ENCODE measurements around the gene RTP2.
A peak's percentile ranks its signal among the peaks of the same experiment; 100 is the strongest.

DNA sequence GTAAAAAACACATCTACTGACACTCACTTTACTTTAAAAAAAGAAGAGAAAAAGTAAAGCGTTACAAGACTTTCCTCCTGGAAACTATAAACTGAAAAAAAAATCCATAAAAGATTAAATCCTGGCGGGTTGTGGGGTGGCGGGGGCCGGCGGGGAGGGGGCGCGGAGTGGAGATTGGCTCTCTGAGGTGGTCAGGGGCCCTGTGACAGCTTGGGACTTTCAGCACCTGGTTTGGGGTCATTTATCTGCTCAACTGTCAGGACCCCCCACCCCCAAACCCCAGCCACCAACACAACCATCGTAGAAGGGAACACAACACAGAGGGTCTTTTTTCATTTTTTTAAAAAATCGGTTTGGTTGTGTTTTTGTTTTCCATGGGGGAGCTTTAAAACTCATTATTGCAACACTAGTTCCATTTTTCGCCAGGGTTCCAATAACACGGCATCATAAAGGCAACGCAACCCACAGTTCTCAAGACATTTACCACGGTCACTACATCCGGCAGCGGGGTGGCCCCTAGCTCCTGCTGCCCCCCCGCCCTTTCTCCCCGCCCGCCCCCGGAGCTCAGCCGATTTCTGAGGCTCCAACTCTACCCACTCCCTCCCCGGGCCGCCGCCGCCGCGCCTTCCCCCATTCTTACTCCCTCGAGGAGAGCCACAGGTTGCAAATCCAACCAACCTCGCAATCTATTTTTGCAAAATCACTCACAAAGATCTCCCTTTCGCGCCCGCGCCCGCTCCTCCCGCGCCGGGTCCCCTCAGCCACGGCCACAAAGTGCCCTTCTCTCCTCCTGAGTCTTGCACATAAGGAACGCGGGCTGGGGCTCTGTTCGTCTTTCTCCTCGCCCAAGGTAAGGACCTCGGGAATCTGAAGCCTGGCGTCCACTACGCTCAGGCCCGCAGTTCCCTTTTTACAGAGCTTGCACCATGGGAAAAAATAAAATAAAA lies 41.1 kb upstream of the RTP2 start:
- TF ChIP-seq, protein P1, sequence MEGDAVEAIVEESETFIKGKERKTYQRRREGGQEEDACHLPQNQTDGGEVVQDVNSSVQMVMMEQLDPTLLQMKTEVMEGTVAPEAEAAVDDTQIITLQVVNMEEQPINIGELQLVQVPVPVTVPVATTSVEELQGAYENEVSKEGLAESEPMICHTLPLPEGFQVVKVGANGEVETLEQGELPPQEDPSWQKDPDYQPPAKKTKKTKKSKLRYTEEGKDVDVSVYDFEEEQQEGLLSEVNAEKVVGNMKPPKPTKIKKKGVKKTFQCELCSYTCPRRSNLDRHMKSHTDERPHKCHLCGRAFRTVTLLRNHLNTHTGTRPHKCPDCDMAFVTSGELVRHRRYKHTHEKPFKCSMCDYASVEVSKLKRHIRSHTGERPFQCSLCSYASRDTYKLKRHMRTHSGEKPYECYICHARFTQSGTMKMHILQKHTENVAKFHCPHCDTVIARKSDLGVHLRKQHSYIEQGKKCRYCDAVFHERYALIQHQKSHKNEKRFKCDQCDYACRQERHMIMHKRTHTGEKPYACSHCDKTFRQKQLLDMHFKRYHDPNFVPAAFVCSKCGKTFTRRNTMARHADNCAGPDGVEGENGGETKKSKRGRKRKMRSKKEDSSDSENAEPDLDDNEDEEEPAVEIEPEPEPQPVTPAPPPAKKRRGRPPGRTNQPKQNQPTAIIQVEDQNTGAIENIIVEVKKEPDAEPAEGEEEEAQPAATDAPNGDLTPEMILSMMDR (IDR thresholded peaks at IDR 0.05), result no peak
- peak in 1 of 2 donors; percentile 67 for TF ChIP-seq POLR2A (IDR thresholded peaks at IDR 0.05)

All from thyroid gland (tissue), 4 donors.